GM18517 (cell line): ENCODE data around the gene SLC23A3.

ENCODE experiments used
- ATAC-seq: cut with Tn5 transposase; IDR thresholded peaks from one replicate; pipeline ENCODE4 v1.9.1; 2021; ENCODE audit warnings: mild to moderate bottlenecking, moderate library complexity; ENCODE audit not compliant: unreplicated experiment

SLC23A3 gene

DNA sequence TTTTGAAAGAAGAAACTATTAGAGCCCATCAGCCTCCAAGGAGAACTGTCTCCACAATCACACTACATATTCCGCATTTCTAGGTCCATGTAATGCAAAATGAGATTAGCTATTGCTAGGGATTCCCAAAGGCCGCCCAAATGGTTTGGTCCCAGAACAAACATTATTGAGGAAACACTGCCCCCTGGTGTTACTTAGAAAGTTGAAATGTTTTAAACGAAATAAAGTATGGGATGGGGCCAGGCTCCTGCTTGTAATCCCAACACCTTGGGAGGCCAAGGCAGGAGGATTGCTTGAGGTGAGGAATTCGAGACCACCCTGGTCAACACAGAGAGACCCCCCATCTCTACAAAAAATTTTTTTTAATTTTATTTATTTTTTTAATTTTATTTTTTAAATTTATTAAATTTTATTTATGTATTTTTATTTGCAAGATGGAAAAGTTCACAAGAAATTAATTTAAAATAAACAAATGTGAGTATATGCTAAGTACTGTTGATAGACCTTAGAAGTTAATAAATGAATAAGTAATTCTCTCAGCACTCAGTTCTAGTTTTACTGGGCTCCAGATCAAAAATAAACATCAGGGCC lies 14.7 kb downstream of the SLC23A3 start:
- ATAC-seq: no peak

DNA sequence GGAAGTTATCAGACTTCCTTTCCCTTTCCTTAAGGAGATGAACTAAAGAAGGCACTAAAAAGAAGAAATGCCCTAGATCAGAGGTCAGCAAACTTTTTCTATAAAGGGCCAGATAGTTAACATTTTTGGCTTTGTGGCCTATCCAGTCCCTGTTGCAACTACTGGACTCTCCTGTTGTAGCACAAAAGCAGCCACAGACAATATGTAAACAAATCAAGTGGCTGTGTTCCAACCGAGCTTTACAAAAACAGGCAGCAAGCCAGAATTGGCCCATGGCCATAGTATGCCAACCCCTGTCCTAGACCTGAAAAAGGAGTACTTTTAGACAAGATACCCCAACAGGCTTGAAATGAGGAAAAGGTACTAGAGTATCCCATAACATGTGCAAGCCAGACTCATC lies 20.2 kb downstream of the SLC23A3 start:
- no peak for ATAC-seq

DNA sequence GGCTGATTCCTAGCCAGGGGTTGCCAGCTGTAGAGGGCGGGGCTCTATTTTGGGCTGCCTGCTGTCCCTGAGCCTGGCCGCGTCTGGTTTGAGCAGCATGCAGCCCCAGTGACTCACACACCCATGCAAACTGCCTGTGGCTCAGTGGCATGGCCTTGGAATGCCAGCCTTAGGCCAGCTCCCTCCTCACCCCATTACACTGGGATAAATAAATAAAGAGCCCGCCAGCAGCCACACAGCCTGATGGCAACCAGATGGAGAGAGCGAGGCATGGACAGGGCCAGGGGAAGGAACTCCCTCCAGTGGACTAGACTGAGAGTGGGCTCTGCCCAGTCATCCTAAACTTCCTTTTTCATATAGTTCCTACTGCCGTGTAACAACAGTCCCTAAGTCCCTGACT lies 27.5 kb downstream of the SLC23A3 start:
- ATAC-seq: no peak

DNA sequence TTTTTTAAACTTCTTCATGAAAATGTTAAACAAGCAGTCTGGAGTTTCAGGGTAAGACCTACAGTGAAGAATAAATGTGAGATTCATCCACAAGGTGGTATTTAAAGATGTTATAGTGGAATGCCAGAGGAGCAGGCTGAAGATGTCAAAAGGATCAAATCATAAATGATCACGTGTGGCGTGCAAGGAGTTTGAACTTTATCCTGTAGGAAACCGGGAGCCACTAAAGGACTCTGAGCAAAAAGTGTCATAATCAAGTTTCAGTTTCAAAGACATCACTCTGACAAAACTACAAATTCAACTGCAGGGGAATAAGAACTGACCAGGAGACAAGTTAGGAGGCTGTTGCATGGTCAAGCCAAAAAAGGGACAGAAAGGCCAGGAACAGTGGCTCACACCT lies 29.1 kb downstream of the SLC23A3 start:
- ATAC-seq: no peak

DNA sequence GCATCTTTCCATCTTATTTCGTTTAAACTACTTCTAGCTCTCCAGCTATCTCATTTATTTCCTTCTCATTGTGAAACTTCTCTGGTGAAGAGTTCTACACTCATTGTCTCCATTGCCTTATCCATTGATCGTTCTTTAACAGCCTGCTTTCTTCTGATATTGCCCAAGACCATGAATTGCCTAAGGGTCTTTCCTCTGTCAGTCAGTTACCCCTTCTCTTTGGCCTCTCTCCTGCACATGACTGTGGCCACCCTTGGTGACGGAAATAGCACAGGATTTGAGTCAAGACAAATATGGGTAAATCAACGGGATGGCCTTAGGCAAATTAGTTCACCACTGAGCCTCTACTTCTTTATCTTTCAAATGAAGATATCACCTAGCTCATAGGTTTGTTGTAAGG lies 35.9 kb downstream of the SLC23A3 start:
- ATAC-seq: no peak

DNA sequence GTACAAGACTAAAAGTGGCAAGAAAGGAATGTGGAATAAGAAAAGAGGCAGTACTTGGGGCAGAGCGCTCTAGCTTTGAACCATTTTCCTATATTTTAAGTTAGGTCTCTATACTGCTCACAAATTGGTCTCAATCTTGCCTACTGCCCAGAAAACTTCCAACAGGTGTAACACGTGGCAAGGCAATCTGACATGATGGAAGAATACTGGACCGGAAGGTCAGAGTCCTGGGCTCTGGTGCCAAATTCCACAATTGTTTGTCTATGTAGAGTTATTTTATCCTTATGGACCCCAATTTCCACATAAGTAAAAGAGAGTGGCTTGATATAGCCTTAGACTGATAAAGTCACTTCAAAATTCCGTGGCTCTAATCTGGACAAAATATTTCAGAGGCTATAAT lies 38.1 kb downstream of the SLC23A3 start:
- no peak for ATAC-seq

GRCh38 chr2:219131327-219131726 lies 38.5 kb downstream of the SLC23A3 start:
- ATAC-seq: no peak

- no peak for ATAC-seq
Measured at GRCh38 chr2:219129589-219129988, 40.2 kb downstream of the SLC23A3 start.

DNA sequence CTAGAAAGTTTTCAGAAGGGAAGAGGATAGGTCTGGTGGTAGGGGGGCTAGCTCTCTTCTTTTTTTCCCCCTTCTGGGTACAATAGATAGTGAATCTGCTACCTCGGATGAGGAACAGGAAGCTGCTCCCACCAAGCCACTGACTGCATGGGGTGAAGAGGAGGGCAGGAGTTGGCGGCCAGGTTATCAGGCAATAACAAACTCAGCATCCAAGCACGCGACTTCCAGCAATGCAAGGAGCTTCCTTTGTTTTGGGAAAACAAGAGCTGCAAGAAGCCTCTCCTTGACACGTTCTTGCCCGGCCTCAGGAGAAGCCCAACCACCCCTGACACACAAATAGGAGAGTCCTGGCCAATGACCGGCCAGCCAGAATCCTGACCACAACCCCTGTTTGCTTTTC lies 41.4 kb downstream of the SLC23A3 start:
- ATAC-seq: no peak

- no peak for ATAC-seq
Measured at GRCh38 chr2:219127037-219127635, 42.7 kb downstream of the SLC23A3 start.

- no peak for ATAC-seq
Measured at GRCh38 chr2:219126555-219126954, 43.3 kb downstream of the SLC23A3 start.

GRCh38 chr2:219125886-219126270 lies 44.0 kb downstream of the SLC23A3 start:
- no peak for ATAC-seq

DNA sequence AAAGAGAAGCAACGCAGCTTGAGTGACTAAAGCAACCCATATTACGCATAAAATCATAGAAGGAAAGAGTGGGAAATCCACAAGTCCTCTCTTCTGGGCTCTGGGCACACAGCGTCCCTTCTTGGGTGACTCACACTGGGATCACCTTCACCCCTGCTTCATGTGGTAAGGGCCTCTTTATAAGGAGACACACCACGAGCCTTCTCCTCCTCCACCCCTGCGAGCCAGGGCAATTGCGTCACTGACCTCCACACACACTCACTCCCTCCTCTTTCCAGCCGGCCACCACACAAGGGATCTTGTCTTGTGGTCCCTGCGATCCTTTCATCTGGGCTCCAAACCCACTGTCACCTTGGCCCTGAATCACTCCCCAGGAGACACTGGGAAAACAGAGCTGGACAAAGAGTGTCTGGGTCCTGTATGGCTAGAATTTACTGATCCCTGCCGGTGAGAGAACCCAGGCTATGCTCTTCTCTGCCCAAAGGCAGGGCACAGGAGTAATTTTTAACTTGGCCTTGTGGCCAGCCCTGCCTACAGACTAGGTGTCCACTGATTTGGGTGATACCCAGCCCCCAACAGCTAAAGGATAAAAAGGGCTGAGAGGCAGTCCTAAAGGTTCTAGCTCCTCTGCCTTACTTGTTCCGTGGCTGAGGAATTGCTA lies 44.5 kb downstream of the SLC23A3 start:
- no peak for ATAC-seq

- no peak for ATAC-seq
Measured at GRCh38 chr2:219124381-219125110, 45.3 kb downstream of the SLC23A3 start.

DNA sequence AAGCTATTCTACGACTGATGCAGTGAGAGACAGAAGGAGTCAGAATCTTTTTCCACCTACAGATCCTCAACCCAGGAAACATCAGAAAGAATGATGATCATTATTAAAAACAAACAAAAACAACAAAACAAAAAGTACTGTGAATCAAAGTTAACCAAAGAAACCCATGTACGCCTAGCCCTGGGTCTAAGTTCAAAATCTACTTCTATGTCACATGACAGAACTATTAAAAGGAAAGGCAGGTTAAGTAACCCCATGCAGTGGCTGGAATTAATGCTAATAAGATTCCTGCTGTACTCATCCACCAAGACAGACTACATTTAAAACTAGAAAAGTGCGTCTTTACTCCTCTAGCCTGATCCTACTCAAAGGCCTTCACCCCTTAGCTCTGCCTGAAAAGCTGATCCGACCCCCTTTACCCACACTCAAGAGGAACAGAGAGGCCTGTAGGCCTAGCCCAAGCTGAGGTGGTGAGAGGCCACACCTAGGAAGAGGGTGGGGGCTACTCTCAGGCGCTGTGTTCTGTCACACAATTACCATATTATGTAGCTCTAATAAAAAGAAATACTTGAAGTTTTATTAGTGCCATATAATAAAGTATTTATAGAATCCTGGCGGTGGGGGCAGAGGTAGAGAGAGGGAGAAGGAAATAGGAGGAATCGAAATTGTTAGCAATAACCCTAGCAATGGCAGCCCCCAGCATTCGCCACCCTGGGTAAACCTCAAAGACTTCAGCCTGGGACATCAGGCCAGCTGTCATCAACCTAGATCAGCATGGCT lies 46.3 kb downstream of the SLC23A3 start:
- ATAC-seq: no peak

DNA sequence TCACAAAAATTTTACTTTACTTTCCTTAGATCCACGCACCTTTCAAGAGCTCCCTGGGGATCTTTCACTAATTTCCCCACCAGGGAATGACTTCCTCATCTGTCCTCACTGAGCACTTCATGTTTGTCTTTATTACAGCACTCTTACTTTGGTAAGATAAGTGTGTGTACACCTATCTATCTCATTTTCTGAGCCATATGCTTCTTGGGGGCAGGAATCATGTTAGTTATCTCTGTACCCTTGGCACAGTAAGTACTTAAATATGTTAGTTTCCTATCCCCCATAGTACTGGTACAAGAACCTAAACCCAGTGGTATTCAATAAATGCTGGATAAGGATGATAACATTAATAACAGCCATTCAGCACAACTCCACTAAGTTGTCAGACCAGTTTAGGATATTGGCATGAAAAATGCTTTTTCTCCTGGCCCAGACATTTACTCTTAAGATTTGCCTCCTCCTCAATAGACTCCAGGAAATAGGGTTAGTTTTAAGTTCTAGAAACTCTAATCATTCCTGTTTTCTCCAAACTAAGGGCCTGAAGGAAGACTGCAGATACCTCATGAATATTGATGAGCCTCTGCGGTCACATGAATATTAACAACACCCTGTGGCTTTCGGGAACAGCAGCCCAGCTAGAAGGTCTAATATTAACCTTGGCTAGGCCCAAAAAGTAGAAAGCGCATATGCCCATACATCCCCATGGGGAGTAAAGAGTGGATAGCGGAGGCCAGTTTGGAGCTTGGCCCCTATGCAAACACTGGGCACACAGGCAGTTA lies 47.4 kb downstream of the SLC23A3 start:
- no peak for ATAC-seq

DNA sequence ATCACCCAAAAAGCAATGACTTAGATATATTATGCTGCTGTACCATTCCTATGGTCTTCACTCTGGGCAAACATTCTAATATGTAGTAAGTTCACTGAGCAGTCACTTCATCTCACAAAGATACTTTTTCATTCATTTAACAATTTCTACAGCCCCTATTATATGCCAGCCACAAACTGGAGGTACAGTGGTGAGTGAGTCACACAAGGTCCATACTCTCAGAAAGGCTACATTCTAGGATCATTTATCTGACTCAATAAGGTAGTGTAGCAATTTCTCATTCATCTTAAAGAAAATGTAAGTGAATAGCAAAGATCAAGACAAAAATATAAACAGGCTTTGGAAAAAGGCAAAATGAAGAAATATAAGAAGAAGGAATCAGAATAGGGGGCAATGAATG lies 49.7 kb downstream of the SLC23A3 start:
- no peak for ATAC-seq

DNA sequence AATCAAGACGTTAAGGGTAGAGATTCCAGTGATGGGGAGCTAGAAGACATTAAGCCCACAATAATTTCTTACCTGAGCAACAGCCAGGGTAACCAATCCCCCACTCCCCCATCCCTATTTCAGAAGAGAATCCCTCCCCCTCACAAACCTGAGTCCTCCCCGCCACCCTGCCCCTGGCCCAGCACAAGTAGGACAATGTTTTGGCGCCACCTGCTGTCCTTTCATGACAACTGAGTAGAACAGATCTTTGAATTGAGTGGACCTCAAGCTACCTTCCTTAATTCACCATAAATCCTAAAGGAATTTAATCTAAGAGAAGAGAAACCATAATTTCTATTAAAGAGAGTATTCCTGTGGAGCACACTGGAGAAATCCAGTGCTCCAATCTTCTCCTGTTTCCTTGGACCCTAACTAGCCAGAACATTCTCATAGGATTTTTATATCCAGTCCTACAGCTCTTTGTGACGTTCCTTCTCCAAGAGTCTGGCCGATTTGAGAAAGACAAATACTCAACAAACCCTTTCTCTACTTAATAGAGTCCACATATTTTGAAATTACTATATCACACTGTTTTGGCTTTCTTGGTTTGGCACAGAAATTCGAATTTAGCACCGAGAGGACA lies 50.3 kb downstream of the SLC23A3 start:
- ATAC-seq: no peak

- no peak for ATAC-seq
Measured at GRCh38 chr2:219118504-219118903, 51.3 kb downstream of the SLC23A3 start.
